Body of pancreas (tissue), 4 donors: Measurements from ENCODE around the gene SKAP2.

Experiments
- POLR2A ChIP-seq, 3 donors: fragments of 450-650 bp; IDR thresholded peaks; one replicate each; pipeline ENCODE4 v1.6.1; 2016; ENCODE audit warnings: antibody characterized with exemption in 3 of 3, mild to moderate bottlenecking in 2 of 3
- TF ChIP-seq, protein P1 (sequence below), 7 experiments: fragments of 450-650 bp in 4 of 7; fragments of 200-600 bp in 3 of 7; sonication (generic) in 3 of 7; IDR thresholded peaks; one replicate each; pipeline ENCODE4 v1.5.1; 2016 to 2019; ENCODE audit warnings: antibody characterized with exemption in 7 of 7

DNA sequence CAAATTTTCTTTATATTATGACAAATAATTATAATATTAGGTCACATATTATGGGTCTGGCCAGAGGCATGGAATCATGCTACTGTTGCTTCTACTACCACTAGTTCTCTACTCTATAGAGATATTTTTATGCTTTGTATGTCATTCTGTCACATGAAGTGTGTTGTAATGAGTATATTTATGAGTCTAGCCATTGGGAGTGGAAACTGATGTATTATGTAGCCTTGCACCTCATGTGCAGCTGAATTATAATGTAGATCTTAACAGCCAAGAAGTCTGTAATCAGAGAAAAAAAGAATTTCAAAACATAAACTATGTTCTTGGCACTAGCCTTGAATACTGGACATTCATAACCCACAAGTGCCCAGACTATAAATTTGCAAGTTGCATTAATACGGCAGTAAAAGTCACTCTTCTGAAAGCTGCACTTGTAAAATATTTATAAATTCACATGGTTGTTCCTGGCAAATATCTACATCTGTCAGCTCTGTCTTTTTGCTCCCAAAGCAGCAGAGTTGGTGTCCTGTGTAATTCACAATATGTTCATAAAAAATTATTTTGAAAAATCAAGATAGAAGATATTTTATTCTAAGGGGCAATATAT, 48.6 kb upstream of the SKAP2 start:
- no peak for TF ChIP-seq POLR2A (IDR thresholded peaks at IDR 0.05)
- TF ChIP-seq, protein P1, sequence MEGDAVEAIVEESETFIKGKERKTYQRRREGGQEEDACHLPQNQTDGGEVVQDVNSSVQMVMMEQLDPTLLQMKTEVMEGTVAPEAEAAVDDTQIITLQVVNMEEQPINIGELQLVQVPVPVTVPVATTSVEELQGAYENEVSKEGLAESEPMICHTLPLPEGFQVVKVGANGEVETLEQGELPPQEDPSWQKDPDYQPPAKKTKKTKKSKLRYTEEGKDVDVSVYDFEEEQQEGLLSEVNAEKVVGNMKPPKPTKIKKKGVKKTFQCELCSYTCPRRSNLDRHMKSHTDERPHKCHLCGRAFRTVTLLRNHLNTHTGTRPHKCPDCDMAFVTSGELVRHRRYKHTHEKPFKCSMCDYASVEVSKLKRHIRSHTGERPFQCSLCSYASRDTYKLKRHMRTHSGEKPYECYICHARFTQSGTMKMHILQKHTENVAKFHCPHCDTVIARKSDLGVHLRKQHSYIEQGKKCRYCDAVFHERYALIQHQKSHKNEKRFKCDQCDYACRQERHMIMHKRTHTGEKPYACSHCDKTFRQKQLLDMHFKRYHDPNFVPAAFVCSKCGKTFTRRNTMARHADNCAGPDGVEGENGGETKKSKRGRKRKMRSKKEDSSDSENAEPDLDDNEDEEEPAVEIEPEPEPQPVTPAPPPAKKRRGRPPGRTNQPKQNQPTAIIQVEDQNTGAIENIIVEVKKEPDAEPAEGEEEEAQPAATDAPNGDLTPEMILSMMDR (IDR thresholded peaks at IDR 0.05), result no peak
